NOMO-1 treated with dmso at 0.1 percent for 144 hours (cell line): ENCODE measurements around the gene TAX1BP1.

Source experiments
- DNase-seq: peaks from one replicate; lab custom pipeline; 2025; ENCODE audit not compliant: unreplicated experiment; lab: John Stamatoyannopoulos, UW

Gene TAX1BP1

DNA sequence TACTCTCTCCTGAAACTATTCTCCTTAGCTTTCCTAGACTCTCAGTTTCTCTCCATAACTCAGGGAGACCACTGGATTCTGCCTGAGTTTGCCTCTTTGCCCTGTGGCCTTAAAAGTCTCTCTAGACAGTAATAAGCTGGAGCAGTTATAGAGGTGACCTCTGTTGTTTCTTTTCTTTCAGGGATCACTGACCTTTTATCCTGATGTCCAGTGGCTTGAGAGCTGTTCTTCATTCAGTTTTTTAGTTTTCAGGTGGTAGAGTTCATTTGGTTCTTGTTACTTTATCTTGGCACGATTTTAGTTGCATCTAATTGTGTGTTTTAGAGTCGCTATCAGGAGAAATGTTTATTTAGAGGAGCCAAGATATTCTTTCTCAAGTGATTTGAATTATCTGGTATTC is 37.7 kb downstream of the TAX1BP1 start:
- DNase-seq = no peak

DNA sequence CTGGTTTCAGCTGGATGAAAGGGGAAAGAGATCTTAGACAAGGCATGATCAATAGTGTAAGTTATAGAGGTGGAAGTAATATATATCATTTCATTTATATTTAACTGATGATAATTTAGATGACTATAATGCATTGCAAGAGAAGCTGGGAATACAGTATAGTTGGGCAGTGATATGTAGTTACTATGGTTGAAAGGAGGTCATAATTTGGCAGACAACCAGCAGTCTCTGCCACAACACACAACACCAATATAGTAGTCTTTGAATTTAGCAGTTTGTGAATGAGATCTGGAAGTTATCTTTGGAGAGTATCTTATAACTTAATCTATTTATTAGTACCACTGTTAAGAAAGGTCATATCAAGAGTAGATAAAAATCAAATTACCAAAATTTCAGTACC is 39.9 kb downstream of the TAX1BP1 start:
- no peak for DNase-seq

GRCh38 chr7:27781188-27781587 is 41.2 kb downstream of the TAX1BP1 start:
- no peak for DNase-seq

GRCh38 chr7:27782849-27783248 is 42.9 kb downstream of the TAX1BP1 start:
- DNase-seq = no peak

DNA sequence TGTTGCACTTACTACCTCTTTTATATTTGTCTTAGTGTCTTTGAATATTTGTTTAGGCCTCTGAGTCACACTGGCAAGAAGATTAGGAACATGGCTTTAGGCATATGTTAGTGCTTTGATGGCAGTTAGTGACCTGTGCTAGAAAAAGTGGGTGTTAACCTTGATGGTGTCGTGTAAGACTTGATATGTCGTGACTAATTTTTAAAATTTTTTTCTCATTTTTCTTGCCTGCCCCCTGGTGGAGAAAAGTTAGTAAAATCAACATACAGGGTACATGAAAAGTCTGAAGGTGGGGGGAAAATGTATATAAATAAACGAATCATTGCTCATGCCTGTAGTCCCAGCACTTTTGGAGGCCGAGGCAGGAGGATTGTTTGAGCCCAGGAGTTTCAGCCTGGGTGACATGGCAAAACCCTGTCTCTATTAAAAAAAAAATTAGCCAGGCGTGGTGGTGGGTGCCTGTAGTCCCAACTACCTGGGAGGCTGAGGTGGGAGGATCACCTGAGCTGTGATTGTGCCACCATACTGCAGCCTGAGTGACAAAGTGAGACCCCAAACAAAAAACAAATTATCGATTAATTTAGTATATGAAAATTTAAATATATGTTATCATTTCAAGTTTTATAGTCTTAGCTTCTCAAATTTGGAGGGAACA is 44.6 kb downstream of the TAX1BP1 start:
- DNase-seq = no peak

GRCh38 chr7:27788437-27788836 is 48.5 kb downstream of the TAX1BP1 start:
- DNase-seq = no peak

- no peak for DNase-seq
These were observed 53.8 kb downstream of the TAX1BP1 start for GRCh38 chr7:27793780-27794179.

- DNase-seq = no peak
These were observed 56.0 kb downstream of the TAX1BP1 start for GRCh38 chr7:27795977-27796376.

- no peak for DNase-seq
These were observed 59.2 kb downstream of the TAX1BP1 start for GRCh38 chr7:27799212-27799611.

DNA sequence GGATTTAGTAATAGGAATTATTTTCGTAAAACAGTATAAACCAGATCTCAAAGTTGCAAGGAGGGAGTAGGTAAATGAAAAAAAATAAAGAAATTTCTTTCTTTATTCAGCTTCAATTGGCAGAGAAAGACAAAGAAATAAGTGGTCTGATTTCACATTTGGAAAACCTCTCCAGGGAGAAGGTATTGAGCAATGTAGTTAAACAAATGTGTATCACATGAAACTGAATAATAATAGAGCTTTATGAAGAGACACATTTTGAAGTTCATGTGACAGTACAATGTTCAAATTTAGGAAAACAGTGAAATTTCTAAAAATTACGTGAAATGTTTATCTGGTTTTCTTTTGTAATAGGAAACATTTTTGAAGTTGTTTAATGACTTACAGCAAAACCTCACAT is 63.0 kb downstream of the TAX1BP1 start:
- DNase-seq = no peak

DNA sequence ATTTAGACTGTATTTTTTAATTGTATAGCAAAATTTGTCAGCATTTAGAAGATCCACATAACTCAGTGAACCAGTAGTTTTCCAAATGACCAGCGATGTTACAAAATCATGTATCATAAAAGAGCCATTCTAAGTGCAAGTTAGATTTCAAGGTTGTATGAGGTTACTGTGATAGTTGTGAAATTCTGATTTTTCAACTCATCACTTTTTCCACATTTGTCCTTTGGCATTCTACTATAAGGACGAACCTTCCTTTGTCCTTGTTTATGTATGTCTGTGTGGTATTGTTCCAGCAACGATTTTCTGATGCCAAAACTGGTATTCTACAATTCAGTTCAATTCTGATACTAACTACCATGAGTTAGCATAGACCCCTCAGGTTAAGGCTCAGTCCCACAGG is 64.2 kb downstream of the TAX1BP1 start:
- DNase-seq = no peak

DNA sequence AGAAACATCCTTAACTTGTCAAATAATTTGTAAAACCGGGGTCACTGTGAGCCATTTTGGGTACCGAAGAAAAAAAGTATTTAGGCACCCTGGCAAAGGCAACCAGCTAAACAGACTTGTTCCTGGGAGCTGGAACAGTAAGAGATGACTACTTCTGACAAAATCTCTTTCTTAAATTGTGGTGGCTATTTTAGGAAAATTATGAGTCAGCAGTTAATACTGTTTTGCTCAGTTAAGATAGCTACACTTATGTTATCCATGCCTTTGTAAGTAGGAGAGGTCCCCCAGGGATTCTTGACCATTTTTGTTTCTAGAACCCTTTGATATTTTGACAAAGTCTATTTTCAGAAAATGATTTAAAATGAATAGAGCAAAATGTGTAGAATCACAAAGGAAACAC is 68.7 kb downstream of the TAX1BP1 start:
- DNase-seq = no peak

DNA sequence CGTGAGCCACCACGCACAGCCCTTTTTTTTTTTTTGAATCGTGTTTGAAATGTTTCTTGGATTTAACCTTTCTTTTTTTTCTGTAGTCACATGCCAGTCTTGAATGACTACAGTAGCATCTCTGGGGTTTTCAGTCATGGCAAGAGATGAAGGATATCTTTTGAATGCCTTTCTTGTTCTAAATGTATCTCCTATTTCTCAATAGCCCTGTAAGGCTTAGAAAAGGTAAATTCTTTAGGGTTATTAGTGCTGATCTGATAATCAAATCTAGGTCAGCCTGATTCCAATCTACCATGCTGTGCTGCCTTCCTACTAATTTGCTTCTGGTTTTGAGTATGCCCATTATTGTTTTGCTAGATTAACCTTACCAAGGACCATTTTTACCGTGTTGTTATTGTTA is 70.2 kb downstream of the TAX1BP1 start:
- no peak for DNase-seq

DNA sequence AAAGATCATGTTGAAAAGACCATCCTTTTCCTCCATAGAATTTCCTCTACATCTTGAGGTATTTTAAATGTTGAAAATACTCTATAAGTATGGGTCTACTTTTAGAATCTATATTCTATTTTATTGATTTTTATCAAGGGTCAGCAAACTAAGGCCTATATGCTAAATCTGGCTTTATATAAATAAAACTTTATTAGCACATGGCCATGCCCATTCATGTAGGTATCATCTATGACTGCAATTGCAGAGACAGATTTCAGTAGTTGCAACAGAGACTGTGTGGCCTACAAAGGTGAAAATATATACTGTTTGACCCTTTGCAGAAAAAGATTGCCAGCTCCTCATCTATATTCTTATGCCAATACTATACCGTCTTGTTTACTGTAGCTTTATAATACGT is 72.7 kb downstream of the TAX1BP1 start:
- DNase-seq = no peak

GRCh38 chr7:27822245-27822644 is 82.3 kb downstream of the TAX1BP1 start:
- DNase-seq = no peak

DNA sequence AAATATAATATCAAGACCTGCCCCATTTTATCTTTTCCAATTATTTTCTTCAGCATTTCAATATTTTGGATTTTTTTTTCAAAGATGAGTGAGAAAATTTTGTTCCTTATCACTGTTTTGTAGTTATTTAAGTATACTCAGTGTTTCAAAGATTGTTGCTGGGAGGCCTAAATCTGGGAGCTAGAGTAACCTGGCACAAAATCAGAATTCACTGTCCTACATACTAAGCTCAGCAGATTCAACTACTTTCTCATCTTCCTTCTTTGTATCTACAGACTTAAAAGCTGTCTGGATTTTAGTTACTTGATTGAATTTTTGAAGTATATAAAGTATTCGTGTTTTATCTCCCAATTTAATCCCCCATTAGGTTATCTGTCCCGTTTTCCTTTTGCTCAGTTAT is 85.9 kb downstream of the TAX1BP1 start:
- no peak for DNase-seq

GRCh38 chr7:27826357-27826756 is 86.4 kb downstream of the TAX1BP1 start:
- DNase-seq = no peak

DNA sequence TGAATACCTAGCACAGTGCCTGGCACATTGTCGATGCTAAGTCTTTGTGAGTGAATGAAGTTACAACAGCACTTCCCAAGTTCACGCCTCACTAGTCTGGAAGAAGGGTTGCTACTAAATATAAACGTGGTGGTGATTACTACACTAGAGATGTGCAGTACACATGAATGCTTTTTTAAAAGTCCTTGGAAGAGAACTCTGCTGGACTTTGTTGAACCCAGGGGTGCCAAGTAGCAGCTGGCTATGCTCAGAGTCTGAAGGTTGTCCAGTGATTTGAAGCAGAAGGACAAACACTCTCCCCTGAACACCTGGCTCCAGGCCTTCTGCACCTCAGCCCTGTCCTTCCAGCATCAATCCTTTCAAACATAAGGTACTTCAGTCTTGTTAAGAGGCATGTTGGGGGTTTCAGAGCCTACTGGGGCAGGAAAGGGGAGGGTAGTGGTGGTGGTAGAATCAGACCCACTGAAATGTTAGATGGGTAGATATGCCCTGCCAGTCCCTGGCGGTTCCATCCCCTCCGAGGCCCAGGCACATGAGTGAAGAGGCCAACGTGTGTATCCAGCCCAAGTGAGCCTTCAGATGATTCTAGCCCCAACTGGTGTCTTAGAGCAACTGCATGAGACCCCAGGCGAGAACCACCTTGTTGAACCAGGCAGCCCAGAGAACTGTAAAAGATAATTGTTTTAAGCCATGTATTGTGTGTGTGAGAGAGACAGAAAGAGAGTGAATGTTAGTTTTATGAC is 94.4 kb downstream of the TAX1BP1 start:
- DNase-seq = no peak

- DNase-seq = no peak
These were observed 95.4 kb downstream of the TAX1BP1 start for GRCh38 chr7:27835376-27835775.

DNA sequence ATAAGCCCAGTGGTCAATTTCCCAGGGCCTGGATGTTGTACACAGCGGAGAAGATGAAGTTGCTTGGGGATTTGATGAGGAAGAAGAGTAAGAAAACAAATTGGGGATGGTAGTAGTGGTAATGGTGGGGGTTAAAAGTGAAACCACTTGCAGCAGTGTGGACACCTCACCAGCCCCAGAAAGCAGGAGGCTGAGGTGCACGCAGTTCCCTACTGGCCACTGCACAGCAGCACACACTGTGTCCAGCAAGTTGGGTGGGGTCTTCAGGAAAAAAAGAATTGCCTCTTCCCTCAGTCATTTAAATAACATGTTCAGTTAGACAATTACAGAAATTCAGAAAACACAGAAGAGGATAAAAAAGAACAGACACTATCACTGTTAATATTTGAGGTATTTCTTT is 96.6 kb downstream of the TAX1BP1 start:
- DNase-seq = no peak

GRCh38 chr7:27839099-27839498 is 99.1 kb downstream of the TAX1BP1 start:
- no peak for DNase-seq

DNA sequence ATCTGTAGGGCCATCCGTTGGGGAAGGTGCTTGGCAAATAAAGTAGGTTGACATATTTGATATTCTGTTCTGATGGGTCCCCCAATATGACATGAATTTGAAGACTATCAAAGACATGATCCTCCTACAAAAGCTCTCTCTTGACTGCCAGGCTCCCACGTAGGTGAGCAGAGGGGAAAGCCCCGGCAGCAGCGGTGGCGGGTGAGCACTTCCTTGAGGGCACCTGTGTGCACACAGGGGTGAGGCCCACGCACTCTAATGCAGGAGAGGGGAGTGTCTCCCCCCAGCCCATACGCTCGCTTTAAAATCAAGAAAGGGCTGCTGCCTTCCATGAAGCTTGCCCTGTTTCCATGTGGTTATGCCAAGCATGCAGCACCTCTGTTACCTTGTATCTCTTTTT is 100.4 kb downstream of the TAX1BP1 start:
- DNase-seq = no peak
